H1 (cell line): ENCODE results near the gene DKKL1. TPM values are rescaled to one million over a fixed set of nuclear protein-coding genes. Genes with fewer than 3 reads are reported as not detected.
A peak's percentile ranks its signal among the peaks of the same experiment; 100 is the strongest.

Experiments used
- ASH2L ChIP-seq: fragments of 200-600, 300-600 bp; sonication (generic); IDR thresholded peaks from one replicate; pipeline ENCODE4 v1.7.1; 2017; ENCODE audit warnings: low read length
- CHD2 ChIP-seq: IDR thresholded peaks from 2 replicates; pipeline ENCODE4 v1.6.1; 2012; ENCODE audit warnings: low read length, improper control_type of control experiment
- CTBP2 ChIP-seq: IDR thresholded peaks from 2 replicates; pipeline ENCODE4 v1.7.0; 2011; ENCODE audit warnings: borderline replicate concordance, mild to moderate bottlenecking, moderate library complexity, mixed read lengths, low read length; ENCODE audit not compliant: insufficient read depth, insufficient read length
- FOSL1 ChIP-seq: IDR thresholded peaks from 2 replicates; pipeline ENCODE4 v1.6.1; 2011; ENCODE audit warnings: mild to moderate bottlenecking, low read depth, low read length, moderate library complexity; ENCODE audit not compliant: insufficient read depth
- GTF2F1 ChIP-seq: IDR thresholded peaks from 2 replicates; pipeline ENCODE4 v1.6.1; 2012; ENCODE audit warnings: low read depth, low read length, improper control_type of control experiment, borderline replicate concordance
- KDM4A ChIP-seq: IDR thresholded peaks from one replicate; pipeline ENCODE4 v1.7.1; 2012; ENCODE audit warnings: low read depth, mild to moderate bottlenecking, moderate library complexity, low read length, inconsistent platforms; ENCODE audit not compliant: severe bottlenecking
- POU5F1 ChIP-seq: IDR thresholded peaks from 2 replicates; pipeline ENCODE4 v1.6.1; 2011; ENCODE audit warnings: low read depth, mild to moderate bottlenecking, low read length, moderate library complexity
- SIN3A ChIP-seq, 2 experiments: IDR thresholded peaks in 1 of 2; conservative IDR thresholded peaks in 1 of 2; 2 replicates each; pipeline ENCODE4 v1.6.1; 2011 to 2012; ENCODE audit warnings: low read length in 2 of 2, improper control_type of control experiment in 1 of 2, low read depth in 1 of 2, mild to moderate bottlenecking in 1 of 2
- SIRT6 ChIP-seq: IDR thresholded peaks from one replicate; pipeline ENCODE4 v1.7.1; 2012; ENCODE audit warnings: low read length, inconsistent platforms
- polyA plus RNA-seq, 7 experiments: library from polyadenylated mRNA; depleted of rRNA in 3 of 7; stranded (reverse) in 5 of 7; unstranded in 2 of 7; fragments of >200 nt in 5 of 7; fragments of 200-250 nt in 2 of 7; gene quantifications; 1 replicate in 5 of 7; 2 replicates in 1 of 7; 4 replicates in 1 of 7; pipeline versions ENCODE4 v1.2.1 to v1.2.3, GENCODE V29; 2011 to 2013; ENCODE audit warnings: missing spikeins in 2 of 7, mixed read lengths in 2 of 7
- total RNA-seq: library from RNA; stranded (reverse); fragmentation: NEBNext Ultra II Directional; extraction: Animal tissue kit (Norgen Biotek cat#: 25700); gene quantifications from 2 replicates; pipeline ENCODE4 v1.2.1, GENCODE V29; 2021
- TF ChIP-seq, protein P1 (sequence below): IDR thresholded peaks from 2 replicates; pipeline ENCODE4 v1.6.1; 2012; ENCODE audit warnings: low read length, inconsistent platforms
- TF ChIP-seq, protein P2 (sequence below): IDR thresholded peaks from 2 replicates; pipeline ENCODE4 v1.6.1; 2011; ENCODE audit warnings: low read length, improper control_type of control experiment

Gene DKKL1
- total and polyA plus RNA-seq, 2 of the 8 experiments (the other 6 are each of a cell fraction or from before 2014, with no cell fraction given): 2.6 to 6.8 TPM

DNA sequence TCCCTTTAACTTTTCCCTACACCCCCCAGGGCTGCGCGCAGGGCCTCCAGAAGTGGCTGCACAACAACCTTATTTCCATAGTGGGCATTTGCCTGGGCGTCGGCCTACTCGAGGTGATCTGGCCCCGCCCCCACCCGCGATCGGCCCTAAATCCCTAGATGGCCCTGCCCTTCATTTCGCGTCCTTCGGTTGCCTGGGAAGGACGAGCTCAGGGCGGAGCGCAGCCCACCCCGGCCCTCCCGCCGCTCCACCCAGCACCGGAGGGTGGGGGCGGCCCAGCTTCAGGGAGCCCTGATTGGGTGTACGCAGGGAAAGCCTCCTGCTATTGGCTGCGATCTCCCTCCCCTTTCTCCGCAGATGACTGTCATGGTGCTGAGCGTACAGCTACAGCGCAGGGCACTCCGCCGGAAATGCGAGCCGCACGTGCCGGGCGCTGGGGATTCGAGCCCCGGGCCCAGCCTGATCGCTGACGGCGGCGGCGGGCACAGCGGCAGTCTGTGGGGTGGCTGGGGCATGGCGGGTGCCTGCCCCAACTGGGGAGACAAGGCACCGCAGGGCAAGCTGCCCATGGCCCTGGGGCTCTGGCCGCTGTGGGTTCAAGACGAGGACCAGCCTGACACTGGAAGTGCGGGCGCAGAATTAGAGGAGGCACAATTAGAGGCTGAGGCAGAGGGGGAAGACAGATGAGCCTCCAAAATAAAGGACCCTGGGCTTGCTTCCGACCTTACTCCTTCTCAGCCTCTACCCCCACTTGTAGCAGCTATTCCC is 24.2 kb upstream of the DKKL1 start (continued):
- TF ChIP-seq KDM4A: peak; percentile 32
- peak; percentile 79 for TF ChIP-seq CHD2
- TF ChIP-seq SIN3A (conservative IDR thresholded peaks at IDR 0.05 in 1 of 2, IDR thresholded peaks at IDR 0.05 in 1 of 2; ENCODE audit: low read depth in 1 of 2, low read length in 2 of 2): peak in 1 of 2 experiments; percentile 87; a peak in 2 of 4 replicates
- no peak for TF ChIP-seq POU5F1
- TF ChIP-seq, protein P1, sequence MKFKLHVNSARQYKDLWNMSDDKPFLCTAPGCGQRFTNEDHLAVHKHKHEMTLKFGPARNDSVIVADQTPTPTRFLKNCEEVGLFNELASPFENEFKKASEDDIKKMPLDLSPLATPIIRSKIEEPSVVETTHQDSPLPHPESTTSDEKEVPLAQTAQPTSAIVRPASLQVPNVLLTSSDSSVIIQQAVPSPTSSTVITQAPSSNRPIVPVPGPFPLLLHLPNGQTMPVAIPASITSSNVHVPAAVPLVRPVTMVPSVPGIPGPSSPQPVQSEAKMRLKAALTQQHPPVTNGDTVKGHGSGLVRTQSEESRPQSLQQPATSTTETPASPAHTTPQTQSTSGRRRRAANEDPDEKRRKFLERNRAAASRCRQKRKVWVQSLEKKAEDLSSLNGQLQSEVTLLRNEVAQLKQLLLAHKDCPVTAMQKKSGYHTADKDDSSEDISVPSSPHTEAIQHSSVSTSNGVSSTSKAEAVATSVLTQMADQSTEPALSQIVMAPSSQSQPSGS: no peak
- TF ChIP-seq CTBP2: no peak
- TF ChIP-seq SIRT6: no peak
- TF ChIP-seq ASH2L: peak; percentile 36
- TF ChIP-seq GTF2F1: 0 out of 2 replicates have a peak, but pooled peaks have one; percentile 62
- TF ChIP-seq, protein P2, sequence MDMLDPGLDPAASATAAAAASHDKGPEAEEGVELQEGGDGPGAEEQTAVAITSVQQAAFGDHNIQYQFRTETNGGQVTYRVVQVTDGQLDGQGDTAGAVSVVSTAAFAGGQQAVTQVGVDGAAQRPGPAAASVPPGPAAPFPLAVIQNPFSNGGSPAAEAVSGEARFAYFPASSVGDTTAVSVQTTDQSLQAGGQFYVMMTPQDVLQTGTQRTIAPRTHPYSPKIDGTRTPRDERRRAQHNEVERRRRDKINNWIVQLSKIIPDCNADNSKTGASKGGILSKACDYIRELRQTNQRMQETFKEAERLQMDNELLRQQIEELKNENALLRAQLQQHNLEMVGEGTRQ: peak; percentile 63; the same call in 1 of the 2 replicates
- TF ChIP-seq FOSL1: no peak
